ENCODE results near the gene ENTHD1.
"Not testable (repeated sequence)": the region's sequence is repeated elsewhere in the genome, so short reads cannot be mapped to it uniquely, and the experiment has no call there.

ENTHD1 gene

DNA sequence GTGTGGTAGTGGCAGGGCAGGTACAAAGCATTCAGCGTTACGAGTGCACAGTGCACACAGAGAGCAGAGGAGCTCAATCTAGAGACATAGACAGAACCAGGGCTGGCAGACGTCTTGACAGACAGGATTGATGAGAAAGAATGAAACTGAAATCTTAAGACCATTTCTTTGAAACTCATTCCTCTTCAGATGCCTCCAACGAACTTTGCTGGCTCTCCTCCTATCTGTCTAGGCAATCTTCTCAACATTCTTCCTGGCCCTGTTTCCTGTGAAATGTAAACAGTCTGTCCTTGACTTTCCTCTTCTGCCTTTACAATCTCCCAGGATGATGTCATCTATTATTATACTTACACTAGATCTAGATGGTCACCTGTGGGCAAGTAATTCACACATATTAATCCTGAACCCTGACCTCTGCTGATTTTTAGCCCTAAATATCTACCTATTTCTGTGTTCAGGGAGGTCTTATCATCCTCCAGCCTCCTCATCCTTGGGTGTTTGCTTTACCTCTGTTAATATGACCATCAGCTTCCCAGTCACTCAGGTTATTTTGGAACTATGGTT lies 119.5 kb downstream of the ENTHD1 start:
- DNase-seq, result no peak

DNA sequence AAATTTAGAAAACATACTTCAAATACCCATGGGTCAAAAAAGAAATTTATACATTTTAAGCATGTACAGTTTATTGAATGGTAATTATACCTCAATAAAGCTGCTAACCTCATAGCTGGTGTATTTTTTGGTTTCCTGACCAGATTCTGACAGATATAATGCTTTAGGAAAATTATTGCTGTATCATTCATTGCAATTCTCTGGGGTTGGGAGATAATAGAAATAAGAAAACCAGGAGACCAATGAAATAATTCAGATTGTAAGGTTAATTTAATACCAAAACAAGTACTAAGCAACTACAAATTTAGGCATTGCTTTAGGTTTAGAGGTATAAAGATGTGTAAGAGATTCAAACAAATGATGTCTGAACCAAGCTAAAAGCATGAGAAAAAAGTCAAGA lies 120.1 kb downstream of the ENTHD1 start:
- DNase-seq, result no peak

DNA sequence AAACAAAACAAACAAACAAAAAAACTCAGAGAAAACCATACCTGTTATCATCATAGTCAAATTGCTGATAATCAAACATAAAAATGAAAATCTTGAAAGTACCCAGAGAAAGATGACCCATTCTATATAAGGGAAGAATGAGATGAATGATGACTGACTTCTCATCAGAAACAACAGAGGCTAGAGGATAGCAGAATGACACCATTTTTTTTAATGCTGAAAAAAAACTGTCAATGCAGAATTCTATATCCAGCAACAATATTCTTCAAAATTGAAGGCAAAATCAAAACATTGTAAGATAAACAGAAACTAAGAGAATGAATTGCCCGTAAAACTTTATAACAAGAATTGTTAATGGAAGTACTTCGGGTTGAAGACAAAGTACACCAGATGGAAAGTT lies 122.1 kb downstream of the ENTHD1 start:
- no peak for DNase-seq

DNA sequence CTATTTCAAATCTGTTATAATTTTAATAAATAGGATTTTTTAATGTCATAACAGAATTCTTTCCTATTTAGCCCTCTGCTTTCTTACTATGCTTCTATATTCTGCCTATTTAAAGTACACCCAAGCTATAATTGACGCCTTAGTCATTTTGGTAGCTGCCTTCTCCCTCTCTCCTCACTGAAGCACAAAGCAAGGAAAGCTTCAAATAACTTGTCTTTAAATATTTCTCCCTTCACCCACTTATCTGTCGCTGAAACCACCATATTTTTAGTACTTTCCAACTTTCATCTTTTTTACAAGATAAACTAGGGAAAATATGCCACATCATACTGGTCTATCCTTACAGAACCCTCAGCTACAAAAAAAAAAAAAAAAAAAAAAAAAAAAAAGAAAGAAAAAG lies 127.9 kb downstream of the ENTHD1 start:
- DNase-seq, result no peak

DNA sequence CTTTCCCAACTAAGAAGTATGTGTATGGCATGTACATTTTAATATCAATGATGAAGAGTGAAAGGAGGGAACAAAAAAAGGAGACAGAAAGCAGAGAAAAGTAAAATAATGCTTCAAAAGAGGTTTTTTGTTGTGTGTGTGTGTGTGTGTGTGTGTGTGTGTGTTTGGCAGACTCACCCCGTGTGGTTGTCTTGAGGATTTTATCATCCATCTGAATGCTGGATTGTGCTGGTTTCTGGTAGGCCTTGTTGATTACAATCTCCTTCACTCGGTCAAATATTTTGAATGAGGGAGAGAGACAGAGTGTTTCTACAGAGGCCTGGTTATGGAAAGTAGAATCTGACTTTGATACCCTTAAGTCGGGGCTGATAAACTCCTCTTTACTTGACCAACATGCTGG lies 128.5 kb downstream of the ENTHD1 start:
- DNase-seq, result no peak

DNA sequence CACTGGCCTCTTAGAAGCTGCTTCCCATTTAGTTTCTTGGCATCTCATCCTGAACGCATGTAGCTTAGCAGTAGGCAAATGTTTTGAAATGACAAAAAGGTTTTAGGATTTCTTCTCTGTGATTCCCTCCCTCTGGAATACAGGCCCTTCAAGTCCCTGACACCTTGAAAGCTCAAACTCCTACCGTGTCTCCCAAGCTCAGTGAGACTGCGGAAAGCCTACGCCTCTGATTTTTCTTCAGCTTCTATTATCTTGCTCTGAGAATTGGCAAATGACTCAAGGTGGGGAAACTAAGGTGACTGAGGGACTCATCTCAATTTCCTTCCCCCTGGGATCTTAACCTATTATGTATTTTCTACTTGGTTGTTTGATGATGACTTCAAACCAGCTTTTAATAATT lies 130.3 kb downstream of the ENTHD1 start:
- DNase-seq, result no peak

DNA sequence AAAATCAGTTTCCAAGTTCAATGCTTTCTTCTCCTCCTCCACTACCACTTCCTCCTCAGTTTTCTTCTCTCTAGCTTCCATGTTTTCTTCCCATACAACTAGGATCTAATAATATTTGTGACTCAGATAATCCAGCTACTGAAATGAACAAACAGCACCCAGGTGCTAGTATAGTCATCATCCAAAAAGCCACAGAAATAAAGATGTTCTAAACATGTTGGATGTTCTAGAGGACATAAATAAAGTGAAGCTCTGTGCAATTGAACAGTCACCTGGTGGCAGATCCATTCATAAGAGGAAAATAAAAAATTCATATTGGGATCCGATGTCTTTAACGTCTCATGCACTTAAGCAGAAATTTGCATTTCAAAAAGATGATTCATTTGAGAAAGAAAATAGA lies 142.8 kb downstream of the ENTHD1 start:
- no peak for DNase-seq

DNA sequence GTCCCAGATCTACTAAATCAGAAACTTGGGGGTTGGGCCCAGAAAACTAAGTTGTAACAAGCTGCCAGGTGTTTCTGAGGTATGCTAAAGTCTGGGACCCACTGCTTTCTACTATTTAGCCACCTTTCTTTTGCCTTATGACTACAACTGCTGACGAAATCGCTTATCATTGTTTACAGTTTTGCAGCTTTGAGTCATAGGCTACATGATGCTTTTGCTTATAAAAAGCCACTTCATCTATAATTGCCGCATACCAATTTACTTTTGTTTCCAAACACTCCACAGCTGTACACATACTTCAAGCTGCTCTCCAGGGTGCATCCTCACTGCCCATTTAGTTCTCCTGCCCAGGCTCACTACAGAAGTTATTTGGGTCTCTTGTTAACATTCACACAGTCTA lies 144.7 kb downstream of the ENTHD1 start:
- no peak for DNase-seq

DNA sequence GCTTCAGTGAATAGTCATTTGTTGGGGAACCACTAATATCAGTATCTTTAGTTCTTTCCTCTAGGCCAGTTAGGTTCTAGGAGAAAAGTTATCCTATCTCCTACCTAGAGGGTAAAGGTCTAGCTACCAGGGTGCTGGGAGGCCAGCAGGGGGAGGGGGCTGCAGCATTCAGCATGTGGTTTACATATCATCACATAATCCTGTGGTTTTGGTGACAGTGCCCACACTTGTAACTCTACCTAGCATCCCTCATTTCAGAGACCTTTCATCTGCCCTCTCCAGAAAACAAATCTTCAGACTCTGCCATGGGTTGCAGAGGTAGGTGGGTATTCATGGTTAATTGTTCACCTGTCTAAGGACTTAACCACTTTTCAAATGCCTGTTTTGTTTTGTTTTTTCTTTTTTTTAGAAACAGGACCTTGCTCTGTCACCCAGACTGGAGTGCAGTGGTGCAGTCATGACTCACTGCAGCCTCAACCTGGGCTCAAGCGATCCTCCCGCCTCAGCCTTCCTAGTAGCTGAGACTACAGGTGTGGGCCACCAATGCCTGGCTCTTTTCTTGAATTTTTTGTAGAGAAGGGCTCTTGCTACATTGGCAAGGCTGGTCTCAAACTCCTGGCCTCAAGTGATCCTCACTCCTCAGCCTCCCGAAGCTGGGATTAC lies 146.8 kb downstream of the ENTHD1 start:
- no peak for DNase-seq

DNA sequence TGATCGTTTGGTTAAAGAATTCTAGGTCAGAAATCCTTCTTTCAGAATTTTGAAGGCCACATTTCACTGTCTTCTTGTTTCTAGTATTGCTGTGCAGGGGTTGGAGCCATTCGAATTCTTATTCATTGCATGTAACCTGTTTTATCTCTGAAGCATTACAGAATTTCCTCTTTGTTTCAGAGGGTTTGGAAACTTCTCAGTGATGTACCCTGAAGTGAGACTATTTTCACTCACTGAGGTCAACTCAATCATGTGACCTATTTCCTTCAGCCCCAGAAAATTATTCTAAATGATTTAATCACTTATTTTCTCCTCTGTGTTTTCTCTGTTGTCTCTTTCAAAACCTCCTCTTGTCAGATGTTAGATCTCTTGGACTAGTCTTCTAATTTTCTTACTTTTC lies 147.8 kb downstream of the ENTHD1 start:
- no peak for DNase-seq

DNA sequence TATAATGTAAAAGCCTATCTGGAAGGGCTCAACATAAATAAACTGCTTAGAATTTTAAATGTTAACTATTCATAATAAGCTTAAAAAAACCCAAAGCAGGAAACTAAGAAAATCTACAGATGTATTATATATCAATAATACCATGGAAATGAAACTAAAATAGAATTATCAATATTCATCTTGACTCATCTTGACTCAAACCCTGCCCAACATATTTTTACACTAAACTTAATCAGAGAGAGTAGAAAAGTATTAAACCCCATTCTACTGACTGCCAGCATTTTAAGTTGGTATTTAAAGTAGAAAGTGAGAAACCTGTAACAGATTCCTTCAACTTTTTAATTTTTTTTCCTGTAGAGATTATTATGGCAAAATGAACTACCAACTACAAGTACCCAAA lies 149.2 kb downstream of the ENTHD1 start:
- no peak for DNase-seq

DNA sequence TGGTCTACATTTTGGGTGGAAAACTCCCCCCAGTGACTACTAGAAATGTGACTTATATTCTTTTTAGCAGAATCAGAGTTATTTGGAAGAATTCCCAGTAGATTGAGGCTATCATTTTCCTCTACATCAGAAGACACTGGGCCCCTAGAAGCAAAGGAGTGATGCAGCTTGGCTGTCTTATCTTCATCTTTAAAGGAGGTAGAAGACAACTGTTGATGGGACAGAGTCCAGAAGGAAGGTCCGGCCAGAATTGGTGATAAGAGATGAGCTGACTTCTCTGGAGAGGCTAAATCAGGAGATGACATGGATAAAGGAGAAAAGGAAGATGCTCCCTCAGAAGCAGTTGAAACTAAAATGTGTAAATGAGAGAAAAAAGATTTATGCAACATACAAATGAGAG lies 149.6 kb downstream of the ENTHD1 start:
- no peak for DNase-seq

DNA sequence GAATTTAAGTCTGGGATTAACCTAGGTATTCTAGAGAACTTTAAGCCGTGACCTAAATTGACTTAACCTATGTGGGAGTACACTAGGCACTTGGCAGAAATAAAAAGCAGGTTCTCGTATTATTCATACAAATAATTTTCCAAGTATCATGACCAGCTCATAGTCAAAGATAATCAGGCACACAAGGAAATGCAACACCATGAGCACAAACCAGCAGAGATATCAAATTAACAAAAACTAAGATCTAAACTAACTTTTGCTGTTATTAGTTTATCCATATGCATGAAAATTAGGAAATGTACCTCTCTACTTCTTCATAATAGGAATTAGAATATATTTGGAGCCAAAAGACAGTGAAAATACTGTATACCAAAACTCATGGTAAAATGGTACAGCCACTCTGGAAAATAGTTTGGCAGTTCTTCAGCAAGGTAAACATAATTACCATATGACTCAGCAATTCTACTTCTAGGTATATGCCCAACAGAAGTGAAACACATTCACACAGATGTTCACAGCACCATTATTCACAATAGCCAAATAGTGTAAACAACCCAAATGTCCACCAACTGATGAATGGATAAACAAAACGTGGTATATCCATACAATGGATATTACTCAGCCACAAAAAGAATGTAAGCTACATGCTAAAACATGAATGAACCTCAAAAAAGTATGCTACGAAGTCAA lies 154.1 kb downstream of the ENTHD1 start:
- DNase-seq, result no peak

DNA sequence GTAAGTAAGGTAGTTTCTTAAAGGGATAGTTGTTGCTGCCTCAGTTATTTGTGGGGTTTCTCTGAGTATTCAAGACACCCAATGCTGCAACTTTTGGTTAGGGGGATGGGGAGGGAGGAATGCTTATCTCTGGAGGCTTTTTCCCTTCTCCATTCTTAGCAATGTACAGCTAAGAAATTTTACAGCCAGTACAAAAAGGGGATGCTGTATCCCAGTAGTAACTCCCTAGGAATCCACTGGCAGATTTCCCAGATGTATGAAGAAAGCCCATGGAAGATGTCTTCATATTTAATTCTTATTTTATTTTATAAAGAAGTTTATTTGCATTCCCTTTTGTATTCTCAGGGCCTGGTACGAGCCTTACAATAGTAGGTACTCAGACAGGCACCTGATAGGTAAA lies 154.8 kb downstream of the ENTHD1 start:
- DNase-seq, result no peak

DNA sequence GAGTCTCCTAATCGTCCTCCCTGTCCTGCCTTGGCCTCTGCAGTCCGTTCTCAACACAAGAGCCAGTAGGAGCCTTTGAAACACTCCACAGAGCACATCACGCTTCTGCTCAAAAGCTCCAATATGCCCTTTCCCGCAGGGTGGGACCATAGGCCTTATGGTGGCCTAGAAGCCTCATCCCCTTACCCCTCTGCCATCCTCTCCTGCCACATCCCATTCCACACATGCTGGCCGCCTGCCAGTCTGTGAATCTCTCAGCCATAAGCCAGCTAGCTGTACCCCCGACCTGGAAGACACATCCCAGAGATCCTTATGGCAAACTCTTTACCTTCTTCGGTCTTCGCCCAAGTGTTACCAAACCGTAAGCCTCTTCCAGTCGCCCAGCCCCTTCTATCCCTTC lies 157.8 kb downstream of the ENTHD1 start:
- no peak for DNase-seq

DNA sequence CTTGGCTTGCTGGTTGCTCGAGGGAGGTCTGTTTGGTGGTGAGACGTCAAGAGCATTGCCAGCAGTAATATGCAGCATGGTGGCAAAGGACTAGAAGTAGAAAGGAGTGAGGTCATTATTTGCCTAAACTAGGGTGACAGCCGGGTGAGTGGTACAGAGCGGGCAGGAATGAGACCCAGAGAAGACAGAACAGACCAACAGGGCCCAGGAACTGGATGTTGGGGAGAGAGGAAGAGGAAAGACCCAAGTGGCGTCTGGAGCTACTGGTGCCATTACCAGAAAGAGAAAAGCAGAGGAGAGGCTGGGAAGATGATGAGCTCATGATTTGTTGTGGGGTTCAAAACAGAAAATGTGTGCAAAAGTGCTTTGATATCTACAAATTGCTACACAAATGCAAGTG lies 158.7 kb downstream of the ENTHD1 start:
- no peak for DNase-seq

DNA sequence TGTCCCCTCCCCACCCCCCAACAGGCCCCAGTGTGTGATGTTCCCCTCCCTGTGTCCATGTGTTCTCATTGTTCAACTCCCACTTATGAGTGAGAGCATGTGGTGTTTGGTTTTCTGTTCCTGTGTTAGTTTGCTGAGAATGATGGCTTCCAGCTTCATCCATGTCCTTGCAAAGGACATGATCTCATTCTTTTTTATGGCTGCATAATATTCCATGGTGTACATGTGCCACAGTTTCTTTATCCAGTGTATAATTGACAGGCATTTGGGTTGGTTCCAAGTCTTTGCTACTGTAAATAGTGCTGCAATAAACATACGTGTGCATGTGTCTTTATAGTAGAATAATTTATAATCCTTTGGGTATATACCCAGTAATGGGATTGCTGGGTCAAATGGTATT lies 159.5 kb downstream of the ENTHD1 start:
- DNase-seq, result not testable (repeated sequence)

DNA sequence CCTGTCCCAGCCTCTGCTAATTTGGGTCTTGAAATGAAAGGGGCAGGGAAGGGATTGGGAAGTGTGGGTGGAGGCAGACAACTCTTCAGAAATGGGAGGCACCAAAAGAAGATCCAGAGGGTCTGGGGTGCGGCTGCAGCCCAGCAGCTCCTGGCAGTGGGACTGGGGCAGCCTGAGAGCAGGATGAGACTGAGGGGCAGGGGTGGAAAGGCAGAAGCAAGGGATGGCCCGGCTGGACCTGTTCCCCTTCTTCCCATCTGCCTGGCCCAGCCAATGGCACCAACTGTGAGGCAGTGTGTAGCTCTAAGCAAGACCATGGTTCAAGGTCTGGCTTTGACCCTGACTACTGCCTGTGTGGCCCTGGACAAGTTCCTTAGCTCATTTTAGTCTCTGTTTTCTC lies 160.4 kb downstream of the ENTHD1 start:
- DNase-seq, result no peak

DNA sequence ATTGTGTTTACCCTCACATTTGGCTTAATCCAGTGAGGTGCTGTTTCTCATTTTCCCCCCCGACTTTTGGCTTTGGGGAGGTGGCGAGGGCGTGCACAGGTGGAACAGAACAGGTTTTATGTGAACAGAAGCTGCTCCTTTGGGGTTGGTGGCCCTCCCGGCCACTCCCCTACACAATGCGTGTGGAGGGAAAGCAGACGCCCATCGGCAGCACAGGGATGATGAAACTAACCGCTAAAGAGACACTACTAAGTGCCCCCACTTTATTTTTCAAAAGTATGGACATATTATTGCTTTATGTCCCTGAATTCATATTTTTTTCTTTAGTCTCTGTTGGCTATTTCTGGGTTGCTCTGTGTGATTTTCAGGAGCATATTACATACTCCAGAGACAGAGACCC lies 160.9 kb downstream of the ENTHD1 start:
- no peak for DNase-seq

DNA sequence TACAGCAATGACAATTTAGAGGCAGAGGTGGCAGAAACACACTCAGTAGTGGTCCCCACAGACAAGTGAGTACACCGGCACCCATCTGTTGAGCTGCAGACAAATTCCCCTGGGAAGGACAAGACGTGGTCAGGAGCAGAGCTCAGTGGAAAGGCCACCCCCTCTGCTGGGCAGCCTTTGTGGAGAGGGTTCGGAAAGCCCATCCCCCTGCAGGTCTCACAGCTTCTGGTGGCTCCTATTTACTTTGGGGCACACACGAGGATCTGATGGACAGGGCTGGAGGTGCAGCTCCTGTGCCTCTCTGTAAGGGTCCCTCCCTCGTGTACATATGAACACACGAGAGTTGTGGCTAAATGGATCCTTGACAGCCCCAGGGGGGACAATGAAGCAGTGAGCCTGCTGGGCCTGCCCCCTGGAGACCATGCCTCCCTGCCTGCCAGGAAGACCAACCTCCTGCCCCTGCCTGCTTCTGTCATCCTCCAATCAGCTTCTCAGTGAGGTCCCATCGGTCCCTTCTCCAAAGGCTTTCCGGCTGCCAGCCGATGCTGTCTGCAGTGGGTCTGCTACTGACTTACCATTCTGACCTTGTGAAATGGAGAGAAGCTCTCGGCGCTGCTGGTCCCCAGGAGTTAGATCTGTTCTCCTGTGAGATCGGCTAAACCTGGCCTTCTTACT lies 161.5 kb downstream of the ENTHD1 start:
- no peak for DNase-seq

DNA sequence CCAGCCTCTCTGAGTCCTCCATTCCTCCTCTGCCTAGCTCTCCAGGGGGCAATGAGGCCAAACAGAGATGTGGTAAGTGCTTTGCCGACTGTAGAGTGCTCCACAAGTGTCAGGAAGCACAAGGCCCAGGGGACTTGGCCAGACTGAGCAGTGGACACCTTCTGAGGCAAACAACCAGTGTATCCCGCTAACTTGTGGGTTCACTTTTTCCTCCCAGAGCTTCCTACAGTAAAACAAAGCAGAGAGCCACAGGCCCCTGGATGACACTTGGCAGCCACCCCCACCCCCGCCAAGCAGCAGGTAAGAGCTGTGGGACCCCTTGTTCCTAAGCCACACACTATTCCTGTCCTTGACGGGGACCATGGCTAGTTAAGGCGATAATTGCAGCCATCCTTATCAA lies 162.1 kb downstream of the ENTHD1 start:
- no peak for DNase-seq

DNA sequence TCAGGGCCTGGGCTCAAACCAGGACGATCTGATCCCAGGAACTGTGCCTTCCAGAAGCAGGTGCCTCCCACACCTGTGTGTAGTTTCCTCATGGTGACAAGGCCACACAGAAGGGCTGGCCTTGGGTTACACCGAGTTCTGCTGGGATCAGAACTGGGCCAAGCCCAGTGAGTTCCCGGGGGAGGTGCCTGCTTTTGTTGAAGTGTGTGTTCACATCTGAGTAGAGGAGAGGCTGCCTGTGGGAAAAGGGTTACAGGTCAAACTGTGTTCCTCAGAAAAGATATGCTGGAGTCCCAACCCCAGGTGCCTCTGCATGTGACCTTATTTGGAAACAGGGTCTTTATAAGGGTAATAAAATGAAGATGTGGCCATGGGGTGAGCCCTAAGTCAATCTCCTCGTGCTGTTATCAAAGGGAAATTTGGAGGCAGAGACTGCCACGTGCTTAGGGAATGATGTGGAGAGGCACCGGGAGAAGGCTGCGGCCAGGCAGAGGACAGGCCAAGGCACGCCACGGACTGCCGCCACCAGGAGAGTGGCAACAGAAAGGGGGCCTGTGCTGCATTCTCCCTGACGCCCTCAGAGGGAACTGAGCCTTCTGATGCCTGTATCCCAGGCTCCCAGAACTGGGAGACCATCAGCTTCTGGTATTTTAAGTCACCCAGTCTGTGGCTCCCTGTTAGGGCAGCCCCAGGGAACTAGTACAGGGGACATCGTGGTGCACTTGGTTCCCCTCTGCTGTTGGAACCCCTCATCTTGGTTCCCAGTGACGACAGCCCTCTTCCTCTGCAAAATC lies 164.2 kb downstream of the ENTHD1 start:
- no peak for DNase-seq

DNA sequence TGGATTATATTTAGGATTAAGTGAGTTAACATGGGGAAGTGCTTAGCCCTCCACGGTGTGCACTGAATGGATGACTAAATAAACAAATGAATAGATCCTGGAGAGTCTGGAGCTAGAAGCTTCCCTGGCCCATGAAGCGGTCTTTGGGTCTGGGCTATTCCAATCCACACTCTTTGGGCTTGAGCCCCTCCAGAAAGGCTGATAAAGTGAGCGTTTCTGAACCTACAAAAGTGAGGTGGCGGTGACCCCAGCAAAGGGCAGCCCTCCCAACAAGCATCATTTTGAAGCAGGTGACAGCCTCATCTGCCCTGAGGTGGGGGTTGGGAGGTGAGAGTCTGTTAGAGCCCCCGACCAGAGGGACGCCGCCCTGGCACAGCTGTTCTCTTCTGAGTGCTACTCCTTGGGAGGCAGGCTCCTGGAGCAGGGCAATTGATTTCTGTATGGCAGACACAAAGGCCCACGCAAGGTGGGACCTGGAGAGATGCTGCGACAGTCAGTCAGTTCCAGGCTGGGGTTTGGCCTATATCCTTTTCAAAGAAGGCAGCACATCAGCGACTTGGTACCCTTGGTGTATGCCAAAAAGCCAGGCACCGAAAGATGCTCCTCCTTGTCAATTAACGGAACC lies 165.2 kb downstream of the ENTHD1 start:
- DNase-seq, result no peak

Measured in amniotic stem cell (primary cell).